HepG2 (cell line): Measurements from ENCODE around the gene PALM. TPM values are rescaled to one million over a fixed set of nuclear protein-coding genes. Genes with fewer than 3 reads are reported as not detected.

Experiments used
- ETV5 ChIP-seq: IDR thresholded peaks from 2 replicates; pipeline ENCODE4 v1.6.1; 2018; ENCODE audit warnings: missing biosample characterization, missing genetic modification reagents, inconsistent platforms, borderline replicate concordance
- HNRNPK ChIP-seq: fragments of 200-400 bp; formaldehyde crosslinking; IDR thresholded peaks from 2 replicates; pipeline ENCODE4 v1.6.1; 2018; ENCODE audit warnings: low read length, low read depth, moderate library complexity, mild to moderate bottlenecking; ENCODE audit not compliant: poor library complexity, severe bottlenecking
- MBD4 ChIP-seq: IDR thresholded peaks from 2 replicates; pipeline ENCODE4 v1.6.1; 2012; ENCODE audit warnings: low read length, inconsistent platforms, borderline replicate concordance
- RBFOX2 ChIP-seq: fragments of 200-400 bp; formaldehyde crosslinking; IDR thresholded peaks from 2 replicates; pipeline ENCODE4 v1.6.1; 2017; ENCODE audit warnings: low read depth, mild to moderate bottlenecking, low read length
- ZNF670 ChIP-seq: sonication (generic); formaldehyde crosslinking; IDR thresholded peaks from 2 replicates; pipeline ENCODE4 v1.8.0; 2022; ENCODE audit warnings: mild to moderate bottlenecking, missing genetic modification reagents, borderline replicate concordance
- polyA plus RNA-seq, 8 experiments: library from polyadenylated mRNA; depleted of rRNA in 3 of 8; stranded (reverse) in 7 of 8; unstranded in 1 of 8; fragments of >200 nt; fragmentation: Illumina TruSeq in 4 of 8; extraction: Trizol in 4 of 8; gene quantifications; 2 replicates each; pipeline versions ENCODE4 v1.2.1 to v1.2.3, GENCODE V29; 2011 to 2016; ENCODE audit warnings: low read depth in 4 of 8, missing spikeins in 1 of 8, mixed read lengths in 1 of 8; ENCODE audit not compliant: insufficient read depth in 1 of 8
- total RNA-seq, 5 experiments: library from RNA; depleted of rRNA; stranded (reverse); fragments of >200 nt; fragmentation: Illumina TruSeq; extraction: Trizol; gene quantifications; 2 replicates each; pipeline ENCODE4 v1.2.3, GENCODE V29; 2016; ENCODE audit warnings: low read depth in 1 of 5
- TF ChIP-seq, protein P1 (sequence below): sonication (generic); formaldehyde crosslinking; IDR thresholded peaks from 2 replicates; pipeline ENCODE4 v1.4.0; 2020; ENCODE audit warnings: missing genetic modification reagents
- TF ChIP-seq, protein P2 (sequence below): sonication (generic); formaldehyde crosslinking; IDR thresholded peaks from 2 replicates; pipeline ENCODE4 v1.5.1; 2020; ENCODE audit warnings: mild to moderate bottlenecking, missing genetic modification reagents, moderate library complexity
- TF ChIP-seq, protein P3 (sequence below): sonication (generic); formaldehyde crosslinking; IDR thresholded peaks from one replicate; pipeline ENCODE4 v1.5.1; 2020; ENCODE audit warnings: mild to moderate bottlenecking, missing genetic modification reagents; ENCODE audit errors: not compliant biosample characterization
- TF ChIP-seq, protein P4 (sequence below): sonication (generic); formaldehyde crosslinking; IDR thresholded peaks from 2 replicates; pipeline ENCODE4 v1.5.0; 2020; ENCODE audit warnings: mild to moderate bottlenecking, missing genetic modification reagents

PALM gene
- total and polyA plus RNA-seq, 2 of the 13 experiments (the other 11 are each of a cell fraction or from before 2014, with no cell fraction given) = 4.0 to 9.7 TPM

DNA sequence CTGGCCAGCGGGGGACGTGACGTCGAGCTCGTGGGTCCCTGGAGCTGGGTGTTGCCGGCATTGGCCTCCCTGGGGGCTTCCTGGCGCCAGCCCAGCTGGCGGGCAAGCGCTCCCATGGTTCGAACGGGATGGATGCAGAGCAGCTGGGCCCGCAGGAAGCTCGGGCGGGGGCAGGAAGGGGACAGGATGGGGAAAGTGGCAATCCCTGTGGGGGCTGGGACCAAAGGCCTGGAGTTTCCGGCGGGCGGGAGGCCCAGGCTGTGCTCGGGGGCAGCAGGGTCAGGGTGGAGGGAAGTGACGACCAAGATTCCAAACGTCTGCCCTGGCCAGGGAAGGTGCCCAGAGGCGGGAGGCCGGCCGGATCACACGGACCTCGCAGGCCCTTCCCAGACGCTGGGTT is 19.3 kb downstream of the PALM start (continued):
- TF ChIP-seq, protein P1, sequence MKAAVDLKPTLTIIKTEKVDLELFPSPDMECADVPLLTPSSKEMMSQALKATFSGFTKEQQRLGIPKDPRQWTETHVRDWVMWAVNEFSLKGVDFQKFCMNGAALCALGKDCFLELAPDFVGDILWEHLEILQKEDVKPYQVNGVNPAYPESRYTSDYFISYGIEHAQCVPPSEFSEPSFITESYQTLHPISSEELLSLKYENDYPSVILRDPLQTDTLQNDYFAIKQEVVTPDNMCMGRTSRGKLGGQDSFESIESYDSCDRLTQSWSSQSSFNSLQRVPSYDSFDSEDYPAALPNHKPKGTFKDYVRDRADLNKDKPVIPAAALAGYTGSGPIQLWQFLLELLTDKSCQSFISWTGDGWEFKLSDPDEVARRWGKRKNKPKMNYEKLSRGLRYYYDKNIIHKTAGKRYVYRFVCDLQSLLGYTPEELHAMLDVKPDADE (CRISPR knock-in tag) = no peak
- no peak for TF ChIP-seq MBD4
- no peak for TF ChIP-seq ZNF670 (CRISPR knock-in tag)
- TF ChIP-seq HNRNPK = peak; percentile 18
- TF ChIP-seq ETV5 (CRISPR knock-in tag) = peak; percentile 22; the same call in 1 of the 2 replicates
- TF ChIP-seq, protein P2, sequence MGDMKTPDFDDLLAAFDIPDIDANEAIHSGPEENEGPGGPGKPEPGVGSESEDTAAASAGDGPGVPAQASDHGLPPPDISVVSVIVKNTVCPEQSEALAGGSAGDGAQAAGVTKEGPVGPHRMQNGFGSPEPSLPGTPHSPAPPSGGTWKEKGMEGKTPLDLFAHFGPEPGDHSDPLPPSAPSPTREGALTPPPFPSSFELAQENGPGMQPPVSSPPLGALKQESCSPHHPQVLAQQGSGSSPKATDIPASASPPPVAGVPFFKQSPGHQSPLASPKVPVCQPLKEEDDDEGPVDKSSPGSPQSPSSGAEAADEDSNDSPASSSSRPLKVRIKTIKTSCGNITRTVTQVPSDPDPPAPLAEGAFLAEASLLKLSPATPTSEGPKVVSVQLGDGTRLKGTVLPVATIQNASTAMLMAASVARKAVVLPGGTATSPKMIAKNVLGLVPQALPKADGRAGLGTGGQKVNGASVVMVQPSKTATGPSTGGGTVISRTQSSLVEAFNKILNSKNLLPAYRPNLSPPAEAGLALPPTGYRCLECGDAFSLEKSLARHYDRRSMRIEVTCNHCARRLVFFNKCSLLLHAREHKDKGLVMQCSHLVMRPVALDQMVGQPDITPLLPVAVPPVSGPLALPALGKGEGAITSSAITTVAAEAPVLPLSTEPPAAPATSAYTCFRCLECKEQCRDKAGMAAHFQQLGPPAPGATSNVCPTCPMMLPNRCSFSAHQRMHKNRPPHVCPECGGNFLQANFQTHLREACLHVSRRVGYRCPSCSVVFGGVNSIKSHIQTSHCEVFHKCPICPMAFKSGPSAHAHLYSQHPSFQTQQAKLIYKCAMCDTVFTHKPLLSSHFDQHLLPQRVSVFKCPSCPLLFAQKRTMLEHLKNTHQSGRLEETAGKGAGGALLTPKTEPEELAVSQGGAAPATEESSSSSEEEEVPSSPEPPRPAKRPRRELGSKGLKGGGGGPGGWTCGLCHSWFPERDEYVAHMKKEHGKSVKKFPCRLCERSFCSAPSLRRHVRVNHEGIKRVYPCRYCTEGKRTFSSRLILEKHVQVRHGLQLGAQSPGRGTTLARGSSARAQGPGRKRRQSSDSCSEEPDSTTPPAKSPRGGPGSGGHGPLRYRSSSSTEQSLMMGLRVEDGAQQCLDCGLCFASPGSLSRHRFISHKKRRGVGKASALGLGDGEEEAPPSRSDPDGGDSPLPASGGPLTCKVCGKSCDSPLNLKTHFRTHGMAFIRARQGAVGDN (CRISPR knock-in tag) = peak; percentile 45
- TF ChIP-seq, protein P3, sequence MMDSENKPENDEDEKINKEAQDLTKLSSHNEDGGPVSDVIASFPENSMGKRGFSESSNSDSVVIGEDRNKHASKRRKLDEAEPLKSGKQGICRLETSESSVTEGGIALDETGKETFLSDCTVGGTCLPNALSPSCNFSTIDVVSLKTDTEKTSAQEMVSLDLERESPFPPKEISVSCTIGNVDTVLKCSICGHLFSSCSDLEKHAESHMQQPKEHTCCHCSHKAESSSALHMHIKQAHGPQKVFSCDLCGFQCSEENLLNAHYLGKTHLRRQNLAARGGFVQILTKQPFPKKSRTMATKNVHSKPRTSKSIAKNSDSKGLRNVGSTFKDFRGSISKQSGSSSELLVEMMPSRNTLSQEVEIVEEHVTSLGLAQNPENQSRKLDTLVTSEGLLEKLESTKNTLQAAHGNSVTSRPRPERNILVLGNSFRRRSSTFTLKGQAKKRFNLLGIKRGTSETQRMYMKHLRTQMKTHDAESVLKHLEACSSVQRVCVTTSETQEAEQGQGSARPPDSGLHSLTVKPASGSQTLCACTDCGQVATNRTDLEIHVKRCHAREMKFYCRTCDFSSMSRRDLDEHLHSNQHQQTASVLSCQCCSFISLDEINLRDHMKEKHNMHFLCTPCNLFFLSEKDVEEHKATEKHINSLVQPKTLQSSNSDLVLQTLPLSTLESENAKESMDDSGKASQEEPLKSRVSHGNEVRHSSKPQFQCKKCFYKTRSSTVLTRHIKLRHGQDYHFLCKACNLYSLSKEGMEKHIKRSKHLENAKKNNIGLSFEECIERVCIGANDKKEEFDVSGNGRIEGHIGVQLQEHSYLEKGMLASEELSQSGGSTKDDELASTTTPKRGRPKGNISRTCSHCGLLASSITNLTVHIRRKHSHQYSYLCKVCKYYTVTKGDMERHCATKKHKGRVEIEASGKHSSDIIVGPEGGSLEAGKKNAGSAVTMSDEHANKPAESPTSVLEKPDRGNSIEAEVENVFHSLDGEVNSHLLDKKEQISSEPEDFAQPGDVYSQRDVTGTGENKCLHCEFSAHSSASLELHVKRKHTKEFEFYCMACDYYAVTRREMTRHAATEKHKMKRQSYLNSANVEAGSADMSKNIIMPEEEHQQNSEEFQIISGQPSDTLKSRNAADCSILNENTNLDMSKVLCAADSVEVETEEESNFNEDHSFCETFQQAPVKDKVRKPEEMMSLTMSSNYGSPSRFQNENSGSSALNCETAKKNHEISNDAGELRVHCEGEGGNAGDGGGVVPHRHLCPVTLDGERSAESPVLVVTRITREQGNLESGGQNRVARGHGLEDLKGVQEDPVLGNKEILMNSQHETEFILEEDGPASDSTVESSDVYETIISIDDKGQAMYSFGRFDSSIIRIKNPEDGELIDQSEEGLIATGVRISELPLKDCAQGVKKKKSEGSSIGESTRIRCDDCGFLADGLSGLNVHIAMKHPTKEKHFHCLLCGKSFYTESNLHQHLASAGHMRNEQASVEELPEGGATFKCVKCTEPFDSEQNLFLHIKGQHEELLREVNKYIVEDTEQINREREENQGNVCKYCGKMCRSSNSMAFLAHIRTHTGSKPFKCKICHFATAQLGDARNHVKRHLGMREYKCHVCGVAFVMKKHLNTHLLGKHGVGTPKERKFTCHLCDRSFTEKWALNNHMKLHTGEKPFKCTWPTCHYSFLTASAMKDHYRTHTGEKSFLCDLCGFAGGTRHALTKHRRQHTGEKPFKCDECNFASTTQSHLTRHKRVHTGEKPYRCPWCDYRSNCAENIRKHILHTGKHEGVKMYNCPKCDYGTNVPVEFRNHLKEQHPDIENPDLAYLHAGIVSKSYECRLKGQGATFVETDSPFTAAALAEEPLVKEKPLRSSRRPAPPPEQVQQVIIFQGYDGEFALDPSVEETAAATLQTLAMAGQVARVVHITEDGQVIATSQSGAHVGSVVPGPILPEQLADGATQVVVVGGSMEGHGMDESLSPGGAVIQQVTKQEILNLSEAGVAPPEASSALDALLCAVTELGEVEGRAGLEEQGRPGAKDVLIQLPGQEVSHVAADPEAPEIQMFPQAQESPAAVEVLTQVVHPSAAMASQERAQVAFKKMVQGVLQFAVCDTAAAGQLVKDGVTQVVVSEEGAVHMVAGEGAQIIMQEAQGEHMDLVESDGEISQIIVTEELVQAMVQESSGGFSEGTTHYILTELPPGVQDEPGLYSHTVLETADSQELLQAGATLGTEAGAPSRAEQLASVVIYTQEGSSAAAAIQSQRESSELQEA (CRISPR knock-in tag) = no peak
- TF ChIP-seq RBFOX2 = 0 out of 2 replicates have a peak, but pooled peaks have one; percentile 28
- TF ChIP-seq, protein P4, sequence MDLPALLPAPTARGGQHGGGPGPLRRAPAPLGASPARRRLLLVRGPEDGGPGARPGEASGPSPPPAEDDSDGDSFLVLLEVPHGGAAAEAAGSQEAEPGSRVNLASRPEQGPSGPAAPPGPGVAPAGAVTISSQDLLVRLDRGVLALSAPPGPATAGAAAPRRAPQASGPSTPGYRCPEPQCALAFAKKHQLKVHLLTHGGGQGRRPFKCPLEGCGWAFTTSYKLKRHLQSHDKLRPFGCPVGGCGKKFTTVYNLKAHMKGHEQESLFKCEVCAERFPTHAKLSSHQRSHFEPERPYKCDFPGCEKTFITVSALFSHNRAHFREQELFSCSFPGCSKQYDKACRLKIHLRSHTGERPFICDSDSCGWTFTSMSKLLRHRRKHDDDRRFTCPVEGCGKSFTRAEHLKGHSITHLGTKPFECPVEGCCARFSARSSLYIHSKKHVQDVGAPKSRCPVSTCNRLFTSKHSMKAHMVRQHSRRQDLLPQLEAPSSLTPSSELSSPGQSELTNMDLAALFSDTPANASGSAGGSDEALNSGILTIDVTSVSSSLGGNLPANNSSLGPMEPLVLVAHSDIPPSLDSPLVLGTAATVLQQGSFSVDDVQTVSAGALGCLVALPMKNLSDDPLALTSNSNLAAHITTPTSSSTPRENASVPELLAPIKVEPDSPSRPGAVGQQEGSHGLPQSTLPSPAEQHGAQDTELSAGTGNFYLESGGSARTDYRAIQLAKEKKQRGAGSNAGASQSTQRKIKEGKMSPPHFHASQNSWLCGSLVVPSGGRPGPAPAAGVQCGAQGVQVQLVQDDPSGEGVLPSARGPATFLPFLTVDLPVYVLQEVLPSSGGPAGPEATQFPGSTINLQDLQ = no peak
